HEK293T (cell line): Measurements from ENCODE around the gene NOL9.

Source experiments
- ARNT ChIP-seq: fragments of 450-650 bp; IDR thresholded peaks from 2 replicates; pipeline ENCODE4 v1.6.1; 2017; ENCODE audit warnings: mild to moderate bottlenecking
- BHLHE40 ChIP-seq: fragments of 450-650 bp; IDR thresholded peaks from 2 replicates; pipeline ENCODE4 v1.6.1; 2016; ENCODE audit warnings: mild to moderate bottlenecking, moderate library complexity, borderline replicate concordance
- CTBP1 ChIP-seq: fragments of 450-650 bp; IDR thresholded peaks from 2 replicates; pipeline ENCODE4 v1.6.1; 2016; ENCODE audit warnings: borderline replicate concordance
- ELF4 ChIP-seq: fragments of 450-650 bp; IDR thresholded peaks from 2 replicates; pipeline ENCODE4 v1.6.1; 2017; ENCODE audit warnings: antibody characterized with exemption
- FOXA1 ChIP-seq: fragments of 450-650 bp; IDR thresholded peaks from 2 replicates; pipeline ENCODE4 v1.6.1; 2016; ENCODE audit warnings: mild to moderate bottlenecking
- FOXK2 ChIP-seq: fragments of 450-650 bp; IDR thresholded peaks from 2 replicates; pipeline ENCODE4 v1.6.1; 2016; ENCODE audit warnings: mild to moderate bottlenecking
- FOXM1 ChIP-seq: fragments of 450-650 bp; IDR thresholded peaks from 2 replicates; pipeline ENCODE4 v1.6.1; 2017; ENCODE audit warnings: mild to moderate bottlenecking, borderline replicate concordance
- SP1 ChIP-seq: fragments of 450-650 bp; IDR thresholded peaks from 2 replicates; pipeline ENCODE4 v1.6.1; 2017
- SUZ12 ChIP-seq: fragments of 450-650 bp; IDR thresholded peaks from 2 replicates; pipeline ENCODE4 v1.6.1; 2016; ENCODE audit warnings: mild to moderate bottlenecking
- TARDBP ChIP-seq: fragments of 450-650 bp; IDR thresholded peaks from 2 replicates; pipeline ENCODE4 v1.6.1; 2016
- ZNF384 ChIP-seq: fragments of 450-650 bp; IDR thresholded peaks from 2 replicates; pipeline ENCODE4 v1.6.1; 2016

DNA sequence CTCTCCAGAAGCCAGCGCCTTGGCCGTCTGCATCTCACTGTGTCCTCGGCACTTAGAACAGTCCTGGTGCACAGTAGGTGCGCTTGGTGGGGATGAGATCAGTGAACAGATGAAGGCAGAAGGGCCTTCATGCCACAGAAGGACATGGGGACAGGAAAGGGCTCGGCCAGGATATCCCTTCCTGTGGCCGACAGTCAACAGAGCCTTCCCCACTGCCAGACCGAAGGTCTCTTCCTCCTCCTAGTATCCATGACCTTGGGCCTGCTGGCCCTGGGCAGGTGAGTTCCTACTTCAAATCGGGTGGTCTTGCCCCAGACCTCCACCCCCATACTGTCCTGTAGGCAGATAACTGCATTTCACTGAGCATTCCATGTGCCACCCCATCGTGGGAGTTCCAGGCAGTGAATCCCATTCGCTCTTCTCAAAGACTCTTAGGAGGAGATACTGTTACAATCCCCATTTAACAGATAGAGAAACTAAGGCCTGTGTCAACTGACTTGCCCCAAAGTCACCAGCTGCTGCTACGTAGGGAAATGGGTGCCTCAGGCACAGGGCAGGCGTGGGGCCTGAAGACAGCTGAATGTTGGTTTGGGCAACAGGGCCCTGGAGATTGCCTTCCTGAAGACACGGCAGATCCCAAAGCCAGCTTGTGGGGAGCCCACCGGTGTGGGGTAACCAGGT lies 66.4 kb downstream of the NOL9 start:
- TF ChIP-seq FOXK2 = no peak
- no peak for TF ChIP-seq SUZ12
- TF ChIP-seq ZNF384 = no peak
- no peak for TF ChIP-seq BHLHE40
- no peak for TF ChIP-seq FOXM1
- TF ChIP-seq FOXA1 = no peak
- no peak for TF ChIP-seq TARDBP
- TF ChIP-seq SP1 = no peak
- TF ChIP-seq ELF4 = no peak
- TF ChIP-seq CTBP1 = no peak
- TF ChIP-seq ARNT = no peak
